Activated CD4-positive, alpha-beta T cell treated with anti-CD3 and anti-CD28 coated beads, Interleukin-2, Interleukin-6, amounts not matched to agents 100 ng/mL and 50 ng/mL, durations not matched to agents 16 hours and 8 hours (primary cell): ENCODE results near the gene C1R.
"Not testable (repeated sequence)": the region's sequence is repeated elsewhere in the genome, so short reads cannot be mapped to it uniquely, and the experiment has no call there.

Source experiments
- DNase-seq: peaks from one replicate; pipeline ENCODE4 v3.0.0-alpha.2; 2020

The C1R gene

DNA sequence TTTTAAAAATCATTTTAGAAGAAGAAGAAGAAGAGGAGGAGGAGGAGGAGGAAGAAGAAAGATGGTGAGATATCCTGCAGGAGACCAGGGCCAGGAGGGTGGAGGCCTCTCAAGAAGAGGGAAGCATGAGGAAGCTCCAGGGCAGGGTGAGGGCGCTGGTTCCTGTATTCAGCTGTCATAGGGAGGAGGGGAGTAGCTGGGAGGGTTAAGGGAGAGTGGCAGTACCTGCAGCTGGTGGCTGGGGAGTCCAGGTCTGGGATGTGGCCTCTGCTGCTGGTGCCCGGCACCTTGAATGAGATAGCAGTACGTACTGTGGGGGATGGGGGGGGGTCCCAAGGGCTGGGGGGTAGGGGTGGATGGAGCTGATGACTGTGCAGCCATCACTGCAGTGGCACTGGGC, 26.6 kb upstream of the C1R start:
- no peak for DNase-seq

DNA sequence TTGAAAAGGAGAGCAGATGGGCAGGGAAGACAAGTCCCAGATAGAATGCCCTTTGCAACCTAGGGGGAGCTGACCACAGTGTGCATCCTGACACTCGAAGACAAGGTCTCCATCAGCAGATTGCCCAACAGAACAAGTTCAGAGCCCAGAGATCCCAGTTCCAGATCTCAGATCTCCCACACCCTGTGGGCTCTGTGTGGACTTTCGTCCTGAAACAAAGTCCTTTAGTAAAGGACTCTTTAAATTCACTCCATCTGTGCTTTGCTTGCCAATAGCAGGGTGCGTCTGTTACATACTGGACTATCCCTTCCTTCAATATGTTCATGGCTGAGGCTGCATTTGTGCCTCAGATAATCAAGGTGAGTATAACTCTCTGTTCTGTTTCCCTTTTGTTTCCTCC, 25.4 kb upstream of the C1R start:
- no peak for DNase-seq

- DNase-seq = no peak
These were observed 24.7 kb upstream of the C1R start for GRCh38 chr12:7116916-7117315.

DNA sequence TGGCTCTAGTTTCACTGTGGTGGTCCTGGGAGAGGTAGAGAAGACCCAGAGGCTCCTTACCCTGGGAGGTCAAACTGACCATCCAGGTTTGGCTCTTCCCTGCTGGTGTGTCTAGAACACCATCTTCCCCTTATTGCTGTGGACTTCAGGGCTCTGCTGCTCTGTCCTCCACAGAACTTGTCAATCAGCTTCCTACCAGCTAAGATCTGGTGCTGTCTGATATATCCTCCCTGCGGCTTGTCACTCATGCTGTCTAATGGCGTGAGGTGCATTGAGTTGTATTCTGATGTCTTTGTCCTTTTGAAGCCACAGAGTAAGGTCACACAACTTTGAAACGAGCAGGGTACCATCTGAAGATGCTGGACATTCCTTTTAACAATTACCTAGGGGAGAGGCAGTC, 24.0 kb upstream of the C1R start:
- no peak for DNase-seq

- no peak for DNase-seq
These were observed 22.6 kb upstream of the C1R start for GRCh38 chr12:7114851-7115250.

DNA sequence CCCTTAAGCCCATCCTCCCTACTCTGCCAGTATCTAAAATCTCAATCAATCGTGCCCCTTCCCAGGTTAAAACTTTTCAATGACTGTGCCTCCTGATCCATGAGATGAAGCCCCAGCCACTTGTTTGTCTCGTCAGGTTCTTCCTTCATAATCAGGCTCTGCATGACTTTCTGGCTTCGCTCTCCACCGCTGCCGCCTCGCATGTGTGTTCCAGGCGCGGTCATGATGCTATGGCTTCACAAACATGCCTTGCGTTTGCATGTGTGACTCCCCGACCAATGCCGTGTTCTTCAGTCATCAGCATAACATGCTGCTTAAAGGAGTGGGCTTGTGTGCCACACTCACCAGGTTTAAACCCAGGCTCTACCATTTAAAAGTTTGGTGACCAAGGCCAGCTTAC, 21.8 kb upstream of the C1R start:
- DNase-seq = no peak

DNA sequence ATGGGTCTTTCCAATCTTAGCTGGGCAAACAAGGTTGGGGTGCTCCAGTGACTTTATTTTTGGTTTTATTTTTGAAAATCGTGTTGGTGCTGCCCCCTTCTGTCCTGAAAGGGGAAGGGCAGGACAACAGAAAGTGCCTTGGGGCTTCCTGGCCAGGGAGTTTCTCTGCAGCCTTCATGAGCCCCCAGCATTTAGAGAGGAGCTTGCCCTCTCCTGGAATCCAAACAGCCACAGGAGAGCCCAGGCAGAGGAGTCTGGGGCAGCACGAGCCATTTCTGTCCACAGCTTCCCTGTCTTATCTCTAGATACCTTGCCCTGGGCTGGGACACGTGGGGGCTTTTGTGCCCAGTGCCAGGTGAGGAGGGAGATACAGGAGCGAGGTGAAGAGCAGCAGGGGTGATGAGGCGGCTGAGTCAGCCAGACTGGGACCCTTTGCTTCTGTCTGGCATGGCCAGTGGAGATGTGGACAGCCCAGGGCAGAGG, 21.2 kb upstream of the C1R start:
- DNase-seq = peak; percentile 64

DNA sequence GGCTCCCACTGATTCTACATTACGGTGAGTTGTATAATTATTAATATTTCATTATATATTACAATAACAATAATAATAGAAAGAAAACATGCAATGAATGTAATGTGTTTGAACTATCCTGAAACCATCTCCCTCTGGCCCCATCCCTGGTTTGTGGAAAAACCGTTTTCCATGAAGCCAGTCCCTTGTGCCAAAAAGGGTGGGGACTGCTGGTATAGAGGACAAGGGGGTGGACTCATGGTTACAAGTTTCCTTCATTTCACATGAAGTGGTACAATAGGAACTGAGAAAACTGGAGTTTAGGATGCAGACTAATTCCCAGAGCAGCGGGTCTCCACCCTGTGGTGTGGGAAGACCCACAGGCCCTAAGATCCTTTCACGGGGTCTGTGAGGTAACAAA, 19.8 kb upstream of the C1R start:
- DNase-seq = no peak

DNA sequence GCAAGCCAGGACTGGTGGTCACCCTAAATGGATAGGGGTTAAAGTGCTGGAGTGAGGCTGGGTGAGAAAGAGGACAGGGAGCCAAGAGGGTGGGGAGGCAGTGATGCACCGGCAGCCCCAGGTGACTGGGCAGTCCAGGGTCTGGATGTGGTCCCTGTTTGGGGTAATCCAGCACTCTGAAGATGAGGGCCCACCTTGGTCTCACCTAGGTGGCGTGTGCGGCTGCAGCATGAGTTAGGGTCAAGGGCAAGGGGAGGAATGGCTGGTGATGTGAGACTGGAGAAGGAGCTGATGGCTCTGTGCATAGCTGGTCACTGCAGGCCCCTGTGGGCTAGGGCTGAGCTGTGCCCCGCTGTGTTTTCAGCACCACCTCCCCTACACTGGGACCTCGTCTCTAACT, 18.4 kb upstream of the C1R start:
- DNase-seq = no peak

DNA sequence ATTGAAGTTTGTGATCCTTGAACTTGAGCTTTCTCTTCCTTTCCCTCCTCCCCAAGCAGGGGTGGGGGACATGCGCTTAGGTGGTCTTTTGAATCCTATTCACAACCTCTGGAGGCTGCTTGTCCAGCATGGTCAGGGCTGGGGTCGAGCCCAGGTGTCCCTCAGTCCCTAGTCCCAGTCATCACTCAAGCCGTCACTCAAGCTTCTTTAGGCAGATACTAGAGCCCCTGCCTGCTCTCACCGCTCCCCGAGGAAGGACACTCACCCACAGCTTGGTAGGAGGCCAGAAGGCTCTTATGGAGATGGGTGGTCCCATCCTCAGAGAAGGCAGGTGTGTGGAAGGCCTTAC, 17.3 kb upstream of the C1R start:
- no peak for DNase-seq

DNA sequence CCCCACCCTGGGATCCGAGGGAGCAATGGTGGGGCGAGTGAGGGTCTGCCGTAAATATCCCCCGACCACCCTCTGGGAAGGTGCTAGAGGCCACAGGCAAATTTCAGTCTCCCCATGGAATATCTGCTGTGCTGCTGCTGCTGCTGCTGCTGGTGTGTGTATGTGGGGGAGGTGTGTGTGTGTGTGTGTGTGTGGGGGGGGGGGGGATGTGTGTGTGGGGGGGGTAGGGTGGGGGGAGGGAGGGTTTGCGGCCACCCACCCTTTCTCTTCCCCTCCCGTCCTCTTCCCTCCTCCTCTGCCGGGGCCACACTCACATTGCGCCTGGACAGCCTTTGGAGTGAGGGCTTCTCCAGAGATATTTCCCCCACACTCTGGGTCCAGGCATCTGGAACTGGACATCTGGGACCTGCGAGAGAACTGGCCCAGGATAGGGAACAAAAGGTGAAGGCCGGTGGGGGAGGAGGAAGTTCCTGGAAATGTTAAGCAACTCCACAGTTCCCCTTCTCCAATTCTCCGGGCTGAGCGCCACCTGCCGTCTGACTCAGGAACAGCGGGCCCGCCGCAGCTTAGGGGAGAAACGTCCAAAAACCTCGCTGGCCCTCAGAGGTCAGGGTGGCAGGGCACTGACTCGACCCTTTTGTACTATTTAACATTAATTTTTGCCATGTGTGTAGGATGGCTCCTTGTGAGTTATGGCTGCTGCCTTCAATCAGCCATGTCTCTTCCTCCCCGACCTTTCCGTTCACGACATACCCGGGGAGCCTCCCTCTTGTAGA, 16.7 kb upstream of the C1R start, which contains the start of gene C1RL:
TSS of gene C1RL (minus strand) at position 419 of the 776 bp plus-strand sequence. CDS start at position 385, 34 bp downstream.
- peak; percentile 90 for DNase-seq

- peak; percentile 90 for DNase-seq
These were observed 16.0 kb upstream of the C1R start for GRCh38 chr12:7108003-7108795.

DNA sequence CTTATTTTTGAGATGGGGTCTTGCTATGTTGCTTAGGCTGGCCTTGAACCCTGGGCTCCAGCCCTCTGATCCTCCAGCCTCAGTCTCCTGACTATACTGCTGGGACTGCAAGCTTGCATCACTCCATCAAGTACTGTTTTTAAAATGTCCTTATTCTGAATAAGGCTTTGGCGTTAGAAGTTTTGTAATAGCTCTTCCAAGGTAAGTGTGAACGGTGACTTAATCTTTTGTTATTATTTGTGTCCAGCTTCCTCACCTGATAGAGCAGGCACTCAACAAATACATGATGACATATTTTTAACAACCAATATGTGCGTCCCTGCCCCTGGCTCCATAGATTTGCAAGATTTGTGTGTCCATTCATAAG, 15.4 kb upstream of the C1R start:
- peak; percentile 21 for DNase-seq

- DNase-seq = not testable (repeated sequence)
These were observed 14.9 kb upstream of the C1R start for GRCh38 chr12:7107181-7107580.

DNA sequence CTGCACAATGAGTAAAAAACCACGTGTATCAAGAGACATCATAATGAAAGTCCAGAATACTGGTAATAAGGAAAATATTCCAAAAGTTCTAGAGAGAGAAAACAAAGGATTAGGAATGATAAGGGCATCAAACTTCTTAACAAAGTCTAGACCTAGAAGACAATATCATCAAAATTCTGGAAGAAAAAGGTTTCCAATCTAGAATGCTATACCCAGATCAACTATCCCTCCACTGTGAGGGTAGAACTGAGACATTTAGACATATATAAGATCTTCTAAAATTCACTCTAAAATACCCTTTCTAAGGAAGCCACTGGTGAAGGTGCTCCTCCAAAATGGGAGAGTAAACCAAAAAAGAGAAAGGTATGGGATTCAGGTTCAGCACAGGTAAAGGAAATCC, 13.8 kb upstream of the C1R start:
- DNase-seq = no peak

DNA sequence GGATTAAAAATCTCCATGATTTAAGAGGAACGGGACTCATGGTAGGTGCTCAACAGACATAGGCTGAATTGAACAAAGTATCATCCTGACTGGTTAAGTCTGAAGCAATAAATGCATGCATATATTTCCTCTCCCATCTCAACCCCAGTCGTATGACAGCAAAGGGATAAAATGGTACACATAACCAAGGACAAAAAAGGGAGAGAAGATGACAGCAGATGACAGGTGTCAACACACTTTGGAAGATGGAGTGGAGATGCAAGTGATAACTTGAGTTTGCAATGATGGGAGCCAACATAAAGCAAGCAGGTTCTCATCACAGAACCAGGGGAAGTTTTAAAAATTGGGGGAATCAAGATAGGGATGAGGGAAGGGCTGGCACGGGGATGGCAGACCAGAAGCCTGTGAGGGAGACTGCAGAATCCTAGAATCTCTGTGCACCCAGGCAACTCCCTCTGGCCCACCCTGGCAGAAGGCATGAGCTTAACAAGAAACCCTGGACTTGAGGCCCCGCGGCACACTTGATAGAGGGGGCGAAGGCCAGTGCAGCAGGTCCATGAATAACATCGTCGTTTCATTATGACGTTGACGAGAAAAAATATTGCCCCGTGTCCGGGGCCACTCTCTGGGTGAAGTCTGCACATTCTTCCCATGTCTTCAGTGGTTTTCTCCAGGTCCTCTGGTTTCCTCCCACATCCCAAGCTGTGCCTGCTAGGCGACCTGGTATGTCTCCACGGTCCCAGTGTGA, 11.8 kb upstream of the C1R start:
- DNase-seq = no peak

- DNase-seq = no peak
These were observed 10.3 kb upstream of the C1R start for GRCh38 chr12:7102582-7102981.

- no peak for DNase-seq
These were observed 9.5 kb upstream of the C1R start for GRCh38 chr12:7101694-7102131.

DNA sequence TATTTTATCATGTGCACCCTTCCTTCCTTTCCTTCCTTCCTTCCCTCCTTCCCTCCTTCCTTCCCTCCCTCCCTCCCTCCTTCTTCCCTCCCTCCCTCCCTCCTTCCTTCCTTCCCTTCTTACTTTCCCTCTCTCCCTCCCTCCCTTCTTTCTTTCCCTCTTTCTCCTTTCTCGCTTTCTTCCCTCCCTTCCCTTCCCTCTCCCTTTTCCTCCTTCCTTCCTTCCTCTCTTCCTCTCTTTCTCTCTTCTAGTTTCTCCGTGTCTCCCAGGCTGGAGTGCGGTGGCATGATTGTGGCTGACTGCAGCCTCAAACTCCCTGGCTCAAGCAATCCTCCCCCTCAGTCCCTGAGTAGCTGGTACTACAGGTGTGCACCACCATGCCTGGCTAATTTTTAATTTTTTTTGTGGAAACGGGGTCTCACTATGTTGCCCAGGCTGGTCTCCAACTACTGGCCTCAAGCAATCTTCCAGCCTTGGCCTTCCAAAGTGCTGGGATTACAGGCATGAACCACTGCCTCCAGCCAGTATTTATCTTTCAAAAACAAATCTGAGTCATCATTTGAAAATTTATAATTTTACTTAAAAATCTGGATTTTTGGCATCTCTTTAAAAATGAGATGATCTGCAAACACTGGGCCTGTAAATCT, 8.9 kb upstream of the C1R start:
- DNase-seq = no peak

GRCh38 chr12:7100239-7100638, 8.0 kb upstream of the C1R start:
- DNase-seq = no peak

DNA sequence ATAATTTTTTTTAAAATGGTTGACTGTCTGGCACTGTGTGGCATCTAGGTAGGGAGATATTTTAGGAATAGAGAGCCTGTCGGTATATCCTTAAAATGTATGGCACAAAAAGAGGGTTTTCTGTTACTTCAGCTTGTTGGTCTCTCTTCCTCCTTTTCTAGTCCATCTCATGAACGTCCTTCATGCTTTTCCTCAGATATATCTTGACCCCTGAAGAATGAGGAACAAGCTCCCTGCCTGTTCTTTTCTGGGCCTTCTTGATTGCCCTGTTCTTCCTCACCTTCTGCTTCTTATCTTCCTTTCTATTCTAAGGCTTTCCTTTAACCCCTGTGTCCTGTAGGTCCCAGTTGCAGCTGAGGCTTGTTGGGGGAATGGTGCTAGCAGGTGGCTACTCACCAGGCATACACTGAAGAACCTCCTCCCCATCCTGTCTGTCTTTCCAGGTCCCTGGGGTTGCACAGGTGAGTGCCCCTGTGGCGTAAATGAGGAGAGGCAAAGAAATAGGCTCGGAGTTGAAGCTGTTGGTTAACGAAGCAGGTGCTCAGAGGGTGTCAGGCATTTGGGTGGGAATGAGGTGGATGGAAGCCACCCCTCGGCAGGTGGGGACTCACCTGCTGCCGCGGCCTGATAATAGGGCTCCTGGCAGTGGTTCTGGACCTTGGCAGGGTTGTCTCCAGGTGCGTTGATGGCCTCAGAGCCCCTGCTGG, 7.2 kb upstream of the C1R start:
- no peak for DNase-seq

DNA sequence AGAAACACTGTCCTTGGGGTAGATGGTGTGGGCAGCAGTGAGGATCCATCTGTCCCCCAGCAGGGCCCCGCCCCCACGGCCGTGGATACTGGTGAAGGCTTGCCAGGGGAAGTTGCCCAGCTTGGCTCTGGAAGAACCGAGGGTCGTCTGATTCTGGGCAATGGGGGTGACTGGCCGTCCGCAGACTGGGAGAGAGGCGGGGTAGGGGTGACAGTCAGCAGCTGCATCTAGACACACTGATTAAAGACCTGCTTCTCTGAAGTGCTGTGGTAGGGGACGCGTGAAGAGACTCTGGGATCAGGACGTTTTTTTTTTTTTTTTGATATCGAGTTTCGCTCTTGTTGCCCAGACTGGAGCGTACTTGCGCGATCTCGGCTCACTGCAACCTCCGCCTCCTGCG, 4.7 kb upstream of the C1R start:
- no peak for DNase-seq
